SK-N-SH treated with all-trans-retinoic acid at 6 μM for 48 hours (cell line): Measurements from ENCODE around the gene KRT38.
A peak's percentile ranks its signal among the peaks of the same experiment; 100 is the strongest.

Experiments used
- ATAC-seq: fragments of 200-7000 bp; cut with Tn5 transposase; 3 replicates; pipeline ENCODE4 v1.9.1; 2020; ENCODE audit warnings: mild to moderate bottlenecking, moderate library complexity
- ARNTL ChIP-seq: fragments of 450-650 bp; formaldehyde crosslinking; IDR thresholded peaks from 2 replicates; pipeline ENCODE4 v1.5.0; 2020; ENCODE audit warnings: low read depth, mild to moderate bottlenecking, moderate library complexity, borderline replicate concordance
- CSDC2 ChIP-seq: fragments of 250-450 bp; sonication (Bioruptor Pico); IDR thresholded peaks from 2 replicates; pipeline ENCODE4 v1.5.0; 2020; ENCODE audit warnings: mild to moderate bottlenecking, moderate library complexity
- ESRRG ChIP-seq: fragments of 250-450 bp; sonication (Bioruptor Pico); IDR thresholded peaks from 2 replicates; pipeline ENCODE4 v1.6.1; 2021; ENCODE audit warnings: mild to moderate bottlenecking
- ISL1 ChIP-seq: fragments of 250-450 bp; sonication (Bioruptor Pico); IDR thresholded peaks from 2 replicates; pipeline ENCODE4 v2.1.2; 2022; ENCODE audit warnings: mild to moderate bottlenecking, moderate library complexity
- OSR1 ChIP-seq: fragments of 250-450 bp; sonication (Bioruptor Pico); IDR thresholded peaks from 2 replicates; pipeline ENCODE4 v1.8.0; 2022; ENCODE audit warnings: moderate library complexity, mild to moderate bottlenecking, inconsistent platforms
- PPARA ChIP-seq: fragments of 250-450 bp; sonication (Bioruptor Pico); IDR thresholded peaks from 2 replicates; pipeline ENCODE4 v1.5.0; 2020; ENCODE audit warnings: mild to moderate bottlenecking, borderline replicate concordance
- RARB ChIP-seq: fragments of 250-450 bp; sonication (Bioruptor Pico); IDR thresholded peaks from 2 replicates; pipeline ENCODE4 v1.8.0; 2021; ENCODE audit warnings: mild to moderate bottlenecking, moderate library complexity
- SNAI2 ChIP-seq: fragments of 250-450 bp; sonication (Bioruptor Pico); IDR thresholded peaks from 2 replicates; pipeline ENCODE4 v1.5.0; 2020; ENCODE audit warnings: mild to moderate bottlenecking, moderate library complexity
- TCF4 ChIP-seq: fragments of 250-450 bp; sonication (Bioruptor Pico); IDR thresholded peaks from 2 replicates; pipeline ENCODE4 v1.8.0; 2021; ENCODE audit warnings: mild to moderate bottlenecking, moderate library complexity, borderline replicate concordance
- ZFP3 ChIP-seq: fragments of 250-450 bp; sonication (Bioruptor Pico); IDR thresholded peaks from 2 replicates; pipeline ENCODE4 v1.5.0; 2020; ENCODE audit warnings: mild to moderate bottlenecking, moderate library complexity
- ZFP30 ChIP-seq: fragments of 450-650 bp; formaldehyde crosslinking; IDR thresholded peaks from 2 replicates; pipeline ENCODE4 v1.5.0; 2022; ENCODE audit warnings: mild to moderate bottlenecking, moderate library complexity
- ZNF565 ChIP-seq: fragments of 450-650 bp; formaldehyde crosslinking; conservative IDR thresholded peaks from 2 replicates; pipeline ENCODE4 v1.5.0; 2020; ENCODE audit warnings: low read depth, mild to moderate bottlenecking, moderate library complexity
- ZNF70 ChIP-seq: fragments of 450-650 bp; formaldehyde crosslinking; IDR thresholded peaks from 2 replicates; pipeline ENCODE4 v1.5.0; 2020; ENCODE audit warnings: mild to moderate bottlenecking, moderate library complexity
- ZNF8 ChIP-seq: fragments of 450-650 bp; formaldehyde crosslinking; IDR thresholded peaks from 2 replicates; pipeline ENCODE4 v1.5.0; 2020; ENCODE audit warnings: mild to moderate bottlenecking, moderate library complexity
- TF ChIP-seq, protein P1 (sequence below): fragments of 250-450 bp; sonication (Bioruptor Pico); IDR thresholded peaks from 2 replicates; pipeline ENCODE4 v1.8.0; 2021; ENCODE audit warnings: low read depth, mild to moderate bottlenecking, moderate library complexity, borderline replicate concordance
- TF ChIP-seq, protein P2 (sequence below): fragments of 250-450 bp; sonication (Bioruptor Pico); IDR thresholded peaks from 2 replicates; pipeline ENCODE4 v1.5.1; 2021; ENCODE audit warnings: mild to moderate bottlenecking, moderate library complexity
- TF ChIP-seq, protein P3 (sequence below): fragments of 250-450 bp; sonication (Bioruptor Pico); IDR thresholded peaks from 2 replicates; pipeline ENCODE4 v1.5.0; 2020; ENCODE audit warnings: mild to moderate bottlenecking, moderate library complexity
- TF ChIP-seq, protein P4 (sequence below): fragments of 250-450 bp; sonication (Bioruptor Pico); IDR thresholded peaks from 2 replicates; pipeline ENCODE4 v1.5.1; 2020; ENCODE audit warnings: low read depth, mild to moderate bottlenecking, moderate library complexity
- TF ChIP-seq, protein P5 (sequence below): fragments of 250-450 bp; sonication (Bioruptor Pico); IDR thresholded peaks from 2 replicates; pipeline ENCODE4 v1.8.0; 2020; ENCODE audit warnings: mild to moderate bottlenecking, moderate library complexity, borderline replicate concordance

Gene KRT38

DNA sequence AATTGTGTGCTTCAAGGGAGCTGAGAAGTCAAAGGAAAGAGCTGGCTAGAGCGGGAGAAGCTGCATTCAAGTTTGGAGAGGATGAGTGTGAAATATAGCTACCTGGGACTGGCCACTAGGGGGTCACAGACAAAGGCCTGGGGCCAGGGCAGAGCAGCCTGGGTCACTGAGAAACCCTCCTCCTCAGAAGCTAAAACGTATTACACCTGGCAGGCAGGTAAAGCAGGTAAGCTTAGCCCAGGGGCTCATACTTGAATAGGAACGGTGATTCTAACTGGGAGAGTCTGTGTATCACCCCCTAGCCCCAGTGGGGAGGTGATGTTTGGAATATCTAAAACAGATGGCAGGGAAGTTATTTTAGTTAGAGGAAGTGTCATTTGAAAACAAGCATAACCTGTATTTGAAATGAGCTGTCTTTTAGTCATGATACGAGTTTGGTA lies 23.2 kb downstream of the KRT38 start:
- TF ChIP-seq SNAI2 (CRISPR knock-in tag): no peak
- TF ChIP-seq, protein P1, sequence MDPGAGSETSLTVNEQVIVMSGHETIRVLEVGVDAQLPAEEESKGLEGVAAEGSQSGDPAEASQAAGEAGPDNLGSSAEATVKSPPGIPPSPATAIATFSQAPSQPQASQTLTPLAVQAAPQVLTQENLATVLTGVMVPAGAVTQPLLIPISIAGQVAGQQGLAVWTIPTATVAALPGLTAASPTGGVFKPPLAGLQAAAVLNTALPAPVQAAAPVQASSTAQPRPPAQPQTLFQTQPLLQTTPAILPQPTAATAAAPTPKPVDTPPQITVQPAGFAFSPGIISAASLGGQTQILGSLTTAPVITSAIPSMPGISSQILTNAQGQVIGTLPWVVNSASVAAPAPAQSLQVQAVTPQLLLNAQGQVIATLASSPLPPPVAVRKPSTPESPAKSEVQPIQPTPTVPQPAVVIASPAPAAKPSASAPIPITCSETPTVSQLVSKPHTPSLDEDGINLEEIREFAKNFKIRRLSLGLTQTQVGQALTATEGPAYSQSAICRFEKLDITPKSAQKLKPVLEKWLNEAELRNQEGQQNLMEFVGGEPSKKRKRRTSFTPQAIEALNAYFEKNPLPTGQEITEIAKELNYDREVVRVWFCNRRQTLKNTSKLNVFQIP: no peak
- TF ChIP-seq ARNTL (CRISPR knock-in tag): no peak
- no peak for TF ChIP-seq ZFP30
- TF ChIP-seq OSR1 (CRISPR knock-in tag): no peak
- no peak for TF ChIP-seq TCF4 (CRISPR knock-in tag)
- no peak for TF ChIP-seq PPARA (CRISPR knock-in tag)
- TF ChIP-seq, protein P2, sequence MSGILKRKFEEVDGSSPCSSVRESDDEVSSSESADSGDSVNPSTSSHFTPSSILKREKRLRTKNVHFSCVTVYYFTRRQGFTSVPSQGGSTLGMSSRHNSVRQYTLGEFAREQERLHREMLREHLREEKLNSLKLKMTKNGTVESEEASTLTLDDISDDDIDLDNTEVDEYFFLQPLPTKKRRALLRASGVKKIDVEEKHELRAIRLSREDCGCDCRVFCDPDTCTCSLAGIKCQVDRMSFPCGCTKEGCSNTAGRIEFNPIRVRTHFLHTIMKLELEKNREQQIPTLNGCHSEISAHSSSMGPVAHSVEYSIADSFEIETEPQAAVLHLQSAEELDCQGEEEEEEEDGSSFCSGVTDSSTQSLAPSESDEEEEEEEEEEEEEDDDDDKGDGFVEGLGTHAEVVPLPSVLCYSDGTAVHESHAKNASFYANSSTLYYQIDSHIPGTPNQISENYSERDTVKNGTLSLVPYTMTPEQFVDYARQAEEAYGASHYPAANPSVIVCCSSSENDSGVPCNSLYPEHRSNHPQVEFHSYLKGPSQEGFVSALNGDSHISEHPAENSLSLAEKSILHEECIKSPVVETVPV (CRISPR knock-in tag): no peak
- no peak for TF ChIP-seq RARB
- TF ChIP-seq, protein P3, sequence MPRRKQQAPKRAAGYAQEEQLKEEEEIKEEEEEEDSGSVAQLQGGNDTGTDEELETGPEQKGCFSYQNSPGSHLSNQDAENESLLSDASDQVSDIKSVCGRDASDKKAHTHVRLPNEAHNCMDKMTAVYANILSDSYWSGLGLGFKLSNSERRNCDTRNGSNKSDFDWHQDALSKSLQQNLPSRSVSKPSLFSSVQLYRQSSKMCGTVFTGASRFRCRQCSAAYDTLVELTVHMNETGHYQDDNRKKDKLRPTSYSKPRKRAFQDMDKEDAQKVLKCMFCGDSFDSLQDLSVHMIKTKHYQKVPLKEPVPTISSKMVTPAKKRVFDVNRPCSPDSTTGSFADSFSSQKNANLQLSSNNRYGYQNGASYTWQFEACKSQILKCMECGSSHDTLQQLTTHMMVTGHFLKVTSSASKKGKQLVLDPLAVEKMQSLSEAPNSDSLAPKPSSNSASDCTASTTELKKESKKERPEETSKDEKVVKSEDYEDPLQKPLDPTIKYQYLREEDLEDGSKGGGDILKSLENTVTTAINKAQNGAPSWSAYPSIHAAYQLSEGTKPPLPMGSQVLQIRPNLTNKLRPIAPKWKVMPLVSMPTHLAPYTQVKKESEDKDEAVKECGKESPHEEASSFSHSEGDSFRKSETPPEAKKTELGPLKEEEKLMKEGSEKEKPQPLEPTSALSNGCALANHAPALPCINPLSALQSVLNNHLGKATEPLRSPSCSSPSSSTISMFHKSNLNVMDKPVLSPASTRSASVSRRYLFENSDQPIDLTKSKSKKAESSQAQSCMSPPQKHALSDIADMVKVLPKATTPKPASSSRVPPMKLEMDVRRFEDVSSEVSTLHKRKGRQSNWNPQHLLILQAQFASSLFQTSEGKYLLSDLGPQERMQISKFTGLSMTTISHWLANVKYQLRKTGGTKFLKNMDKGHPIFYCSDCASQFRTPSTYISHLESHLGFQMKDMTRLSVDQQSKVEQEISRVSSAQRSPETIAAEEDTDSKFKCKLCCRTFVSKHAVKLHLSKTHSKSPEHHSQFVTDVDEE (CRISPR knock-in tag): no peak
- no peak for TF ChIP-seq ESRRG (CRISPR knock-in tag)
- no peak for TF ChIP-seq ZNF565 (CRISPR knock-in tag)
- no peak for TF ChIP-seq CSDC2 (CRISPR knock-in tag)
- TF ChIP-seq ZNF8 (CRISPR knock-in tag): no peak
- TF ChIP-seq, all 23 proteins: peak for 0
- ATAC-seq: peak; percentile 57; the same call in 2 of the 3 replicates

DNA sequence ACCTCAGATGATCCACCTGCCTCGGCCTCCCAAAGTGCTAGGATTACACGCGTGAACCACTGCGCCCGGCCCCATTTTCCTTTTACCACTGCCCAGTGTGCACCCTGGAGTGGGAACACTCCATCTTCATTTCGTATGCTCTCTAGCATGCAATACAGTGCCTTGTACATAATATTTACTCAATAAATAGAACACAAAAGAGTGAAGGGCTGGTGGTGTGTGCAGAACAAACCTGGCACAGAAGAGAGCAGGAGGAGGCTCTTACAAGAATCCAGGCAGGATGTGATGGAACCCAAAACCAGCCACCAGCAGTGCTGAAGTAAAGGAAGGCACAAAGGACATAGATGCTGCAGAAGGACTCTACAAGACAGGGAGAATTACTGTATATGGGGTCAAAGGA lies 23.7 kb downstream of the KRT38 start:
- ATAC-seq: no peak
- TF ChIP-seq, protein P2 (CRISPR knock-in tag): no peak
- TF ChIP-seq ZFP3 (CRISPR knock-in tag) (no peak), ESRRG (CRISPR knock-in tag) (no peak), ZNF8 (CRISPR knock-in tag) (no peak), ISL1 (no peak), ZNF70 (CRISPR knock-in tag) (no peak), TCF4 (CRISPR knock-in tag) (no peak)
- TF ChIP-seq, protein P4, sequence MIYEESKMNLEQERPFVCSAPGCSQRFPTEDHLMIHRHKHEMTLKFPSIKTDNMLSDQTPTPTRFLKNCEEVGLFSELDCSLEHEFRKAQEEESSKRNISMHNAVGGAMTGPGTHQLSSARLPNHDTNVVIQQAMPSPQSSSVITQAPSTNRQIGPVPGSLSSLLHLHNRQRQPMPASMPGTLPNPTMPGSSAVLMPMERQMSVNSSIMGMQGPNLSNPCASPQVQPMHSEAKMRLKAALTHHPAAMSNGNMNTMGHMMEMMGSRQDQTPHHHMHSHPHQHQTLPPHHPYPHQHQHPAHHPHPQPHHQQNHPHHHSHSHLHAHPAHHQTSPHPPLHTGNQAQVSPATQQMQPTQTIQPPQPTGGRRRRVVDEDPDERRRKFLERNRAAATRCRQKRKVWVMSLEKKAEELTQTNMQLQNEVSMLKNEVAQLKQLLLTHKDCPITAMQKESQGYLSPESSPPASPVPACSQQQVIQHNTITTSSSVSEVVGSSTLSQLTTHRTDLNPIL (CRISPR knock-in tag): no peak
- TF ChIP-seq, protein P1: no peak
- TF ChIP-seq, protein P5, sequence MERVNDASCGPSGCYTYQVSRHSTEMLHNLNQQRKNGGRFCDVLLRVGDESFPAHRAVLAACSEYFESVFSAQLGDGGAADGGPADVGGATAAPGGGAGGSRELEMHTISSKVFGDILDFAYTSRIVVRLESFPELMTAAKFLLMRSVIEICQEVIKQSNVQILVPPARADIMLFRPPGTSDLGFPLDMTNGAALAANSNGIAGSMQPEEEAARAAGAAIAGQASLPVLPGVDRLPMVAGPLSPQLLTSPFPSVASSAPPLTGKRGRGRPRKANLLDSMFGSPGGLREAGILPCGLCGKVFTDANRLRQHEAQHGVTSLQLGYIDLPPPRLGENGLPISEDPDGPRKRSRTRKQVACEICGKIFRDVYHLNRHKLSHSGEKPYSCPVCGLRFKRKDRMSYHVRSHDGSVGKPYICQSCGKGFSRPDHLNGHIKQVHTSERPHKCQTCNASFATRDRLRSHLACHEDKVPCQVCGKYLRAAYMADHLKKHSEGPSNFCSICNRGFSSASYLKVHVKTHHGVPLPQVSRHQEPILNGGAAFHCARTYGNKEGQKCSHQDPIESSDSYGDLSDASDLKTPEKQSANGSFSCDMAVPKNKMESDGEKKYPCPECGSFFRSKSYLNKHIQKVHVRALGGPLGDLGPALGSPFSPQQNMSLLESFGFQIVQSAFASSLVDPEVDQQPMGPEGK (CRISPR knock-in tag): no peak
- TF ChIP-seq, protein P3 (CRISPR knock-in tag): no peak
